NCI-H146 treated with DMSO at 0.1 percent for 48 hours (cell line): ENCODE results near the gene SLC26A3.

ENCODE experiments used
- DNase-seq: peaks from one replicate; lab custom pipeline; 2025; ENCODE audit not compliant: unreplicated experiment; lab: John Stamatoyannopoulos, UW

The SLC26A3 gene

GRCh38 chr7:107751113-107751512, 51.9 kb downstream of the SLC26A3 start:
- DNase-seq, result no peak

- DNase-seq, result no peak
These were observed 57.0 kb downstream of the SLC26A3 start for GRCh38 chr7:107746006-107746405.

GRCh38 chr7:107744345-107744750, 58.7 kb downstream of the SLC26A3 start:
- DNase-seq, result peak; percentile 56

- peak; percentile 92 for DNase-seq
These were observed 59.3 kb downstream of the SLC26A3 start, which contains the start of gene CBLL1 for GRCh38 chr7:107743567-107744344. TSS of gene CBLL1 (plus strand) at chr7:107744142. CDS start at chr7:107744164, 22 bp downstream.

- peak; percentile 67 for DNase-seq
These were observed 60.1 kb downstream of the SLC26A3 start for GRCh38 chr7:107742678-107743566.

- no peak for DNase-seq
These were observed 74.7 kb downstream of the SLC26A3 start for GRCh38 chr7:107728276-107728675.

- no peak for DNase-seq
These were observed 76.5 kb downstream of the SLC26A3 start for GRCh38 chr7:107726356-107727130.

- DNase-seq, result peak; percentile 27
These were observed 77.8 kb downstream of the SLC26A3 start for GRCh38 chr7:107725138-107725740.

GRCh38 chr7:107723255-107723654, 79.8 kb downstream of the SLC26A3 start:
- no peak for DNase-seq

- no peak for DNase-seq
These were observed 81.7 kb downstream of the SLC26A3 start for GRCh38 chr7:107721286-107721685.

GRCh38 chr7:107718456-107719193, 84.4 kb downstream of the SLC26A3 start:
- no peak for DNase-seq

GRCh38 chr7:107715531-107715930, 87.5 kb downstream of the SLC26A3 start:
- no peak for DNase-seq
